Natural killer cell (primary cell): ENCODE results near the gene ILDR2. TPM values are rescaled to one million over a fixed set of nuclear protein-coding genes. Genes with fewer than 3 reads are reported as not detected.

ENCODE experiments used
- ATAC-seq, 3 donors: fragments of 150-1000 bp in 2 of 3; fragments of 200-7000 bp in 1 of 3; cut with Tn5 transposase; 1 replicate in 1 of 3; 2 replicates in 2 of 3; pipeline ENCODE4 v1.10.0; 2021; ENCODE audit warnings: mild to moderate bottlenecking in 2 of 3, moderate library complexity in 2 of 3
- DNase-seq, 2 donors: peaks; one replicate each; pipeline versions ENCODE4 v3.0.0 to v3.0.0-alpha.2; 2013 to 2021; ENCODE audit warnings: mixed read lengths in 1 of 2
- H3K27ac ChIP-seq: one replicate; pipeline ENCODE4 v1.5.1; 2013; ENCODE audit warnings: mild to moderate bottlenecking, low read length
- H3K27me3 ChIP-seq: one replicate; pipeline ENCODE4 v1.6.1; 2013; ENCODE audit warnings: low read length; ENCODE audit not compliant: control insufficient read depth, insufficient read depth
- H3K36me3 ChIP-seq: one replicate; pipeline ENCODE4 v1.6.1; 2013; ENCODE audit warnings: low read length; ENCODE audit not compliant: control insufficient read depth, insufficient read depth
- H3K4me1 ChIP-seq: one replicate; pipeline ENCODE4 v1.6.1; 2013; ENCODE audit warnings: low read length; ENCODE audit not compliant: control insufficient read depth, insufficient read depth
- H3K4me3 ChIP-seq: one replicate; pipeline ENCODE4 v1.5.1; 2013; ENCODE audit warnings: low read length
- H3K9me3 ChIP-seq: one replicate; pipeline ENCODE4 v1.6.1; 2013; ENCODE audit warnings: low read length; ENCODE audit not compliant: control insufficient read depth, insufficient read depth
- H3K27ac Mint-ChIP-seq, 2 donors: one replicate each; pipeline ENCODE4 v1.8.0; 2022; ENCODE audit warnings: mild to moderate bottlenecking in 2 of 2, mixed read lengths in 2 of 2, moderate library complexity in 1 of 2
- H3K27me3 Mint-ChIP-seq, 2 donors: one replicate each; pipeline ENCODE4 v1.8.0; 2022; ENCODE audit warnings: low read depth in 2 of 2, mixed read lengths in 2 of 2
- H3K36me3 Mint-ChIP-seq: one replicate; pipeline ENCODE4 v1.8.0; 2022; ENCODE audit warnings: mixed read lengths
- H3K4me1 Mint-ChIP-seq, 2 donors: one replicate each; pipeline ENCODE4 v1.8.0; 2022; ENCODE audit warnings: mixed read lengths in 2 of 2
- H3K4me3 Mint-ChIP-seq: one replicate; pipeline ENCODE4 v1.8.0; 2022; ENCODE audit warnings: mild to moderate bottlenecking, moderate library complexity, mixed read lengths
- H3K9me3 Mint-ChIP-seq, 2 donors: one replicate each; pipeline ENCODE4 v1.8.0; 2022; ENCODE audit warnings: mixed read lengths in 2 of 2
- WGBS: methylation state at CpG from one replicate; pipeline ENCODE4 v1.1.7; 2013; ENCODE audit warnings: missing lambda C conversion rate; ENCODE audit not compliant: insufficient coverage; 5-methylcytosine and 5-hydroxymethylcytosine counted together
- intact Hi-C: fragments of 100-400 bp; cut with micrococcal nuclease; formaldehyde crosslinking; loops from one replicate; pipeline ENCODE4 v1.14.2; 2022
- total RNA-seq, 4 donors: library from RNA; stranded (reverse); fragments of 120-200 nt in 1 of 4; gene quantifications; one replicate each; pipeline versions ENCODE4 v1.2.3 to v1.2.4, GENCODE V29; 2013 to 2022
- TF ChIP-seq, protein P1 (sequence below): fragments of 200-600 bp; IDR thresholded peaks from one replicate; pipeline ENCODE4 v1.8.0; 2022; ENCODE audit warnings: antibody characterized with exemption

Gene ILDR2
- total RNA-seq, 3 donors from 2014 or later (not counting 1 experiment from before 2014, with no cell fraction given) = 2.4 to 4.3 (median 2.8) TPM

DNA sequence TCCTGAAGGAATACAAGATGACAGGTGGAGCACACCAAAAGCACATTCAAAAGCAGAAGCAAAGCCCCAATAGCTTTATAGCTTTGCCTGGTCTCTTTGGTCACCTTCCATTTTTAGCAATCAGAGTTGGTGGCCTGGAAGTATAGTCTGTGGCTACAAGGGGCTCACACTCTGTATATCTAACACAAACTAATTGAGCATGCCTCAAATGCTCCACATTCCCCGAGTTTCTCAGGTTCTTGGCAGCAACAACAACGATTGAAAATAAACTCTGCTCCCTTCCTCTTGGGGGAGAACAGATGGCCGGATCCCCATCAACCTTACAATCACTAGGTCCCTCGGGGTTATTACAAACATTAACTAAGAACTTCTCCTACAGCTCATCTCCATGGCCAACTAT is 74.4 kb downstream of the ILDR2 start:
- Histone ChIP-seq H3K4me1 (no peaks in the 10 kb centered on the region), H3K27ac (no peak overlapping the region), H3K36me3 (no peaks in the 10 kb centered on the region), H3K27me3 (no peaks in the 10 kb centered on the region), H3K4me3 (no peak overlapping the region), H3K9me3 (peaks cover 4% of the 10 kb centered on the region)
- DNase-seq (no peak), ATAC-seq (no peak)
- intact Hi-C loops = loop anchor here (10.0 kb wide), 1 partner anchor 654 kb away; the partner anchor contains the start of gene CREG1
- H3K36me3 Mint-ChIP-seq = no peaks in the 10 kb centered on the region
- peaks cover 4 to 11% of the 10 kb centered on the region in 2 donors for H3K27me3 Mint-ChIP-seq
- TF ChIP-seq, protein P1, sequence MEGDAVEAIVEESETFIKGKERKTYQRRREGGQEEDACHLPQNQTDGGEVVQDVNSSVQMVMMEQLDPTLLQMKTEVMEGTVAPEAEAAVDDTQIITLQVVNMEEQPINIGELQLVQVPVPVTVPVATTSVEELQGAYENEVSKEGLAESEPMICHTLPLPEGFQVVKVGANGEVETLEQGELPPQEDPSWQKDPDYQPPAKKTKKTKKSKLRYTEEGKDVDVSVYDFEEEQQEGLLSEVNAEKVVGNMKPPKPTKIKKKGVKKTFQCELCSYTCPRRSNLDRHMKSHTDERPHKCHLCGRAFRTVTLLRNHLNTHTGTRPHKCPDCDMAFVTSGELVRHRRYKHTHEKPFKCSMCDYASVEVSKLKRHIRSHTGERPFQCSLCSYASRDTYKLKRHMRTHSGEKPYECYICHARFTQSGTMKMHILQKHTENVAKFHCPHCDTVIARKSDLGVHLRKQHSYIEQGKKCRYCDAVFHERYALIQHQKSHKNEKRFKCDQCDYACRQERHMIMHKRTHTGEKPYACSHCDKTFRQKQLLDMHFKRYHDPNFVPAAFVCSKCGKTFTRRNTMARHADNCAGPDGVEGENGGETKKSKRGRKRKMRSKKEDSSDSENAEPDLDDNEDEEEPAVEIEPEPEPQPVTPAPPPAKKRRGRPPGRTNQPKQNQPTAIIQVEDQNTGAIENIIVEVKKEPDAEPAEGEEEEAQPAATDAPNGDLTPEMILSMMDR = no peak
- no peak overlapping the region for H3K27ac Mint-ChIP-seq
- H3K4me1 Mint-ChIP-seq = peaks cover 2 to 5% of the 10 kb centered on the region in 2 donors
- no peaks in the 10 kb centered on the region for H3K9me3 Mint-ChIP-seq
- no peak overlapping the region for H3K4me3 Mint-ChIP-seq
- 66% methylated on average over 4 of the region's 4 CpGs for WGBS

DNA sequence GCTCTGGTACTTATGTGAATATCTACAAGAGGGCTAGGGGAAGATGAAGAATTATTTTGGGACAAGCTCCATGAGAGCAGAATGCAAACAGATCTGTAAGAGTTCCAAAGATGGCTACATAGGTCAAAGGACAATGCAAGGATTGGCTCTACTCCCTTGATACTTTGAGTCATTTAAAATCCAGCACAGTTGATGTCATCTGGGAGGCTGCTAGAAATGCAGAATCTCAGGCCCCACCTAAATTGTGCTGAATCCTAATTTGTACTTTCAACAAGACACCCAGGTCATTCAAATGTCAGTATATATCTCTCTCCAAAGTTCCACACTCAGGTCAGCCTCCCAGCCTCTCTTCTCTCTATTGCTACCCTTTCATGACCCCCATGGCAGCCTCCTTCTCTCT is 75.6 kb downstream of the ILDR2 start:
- Histone ChIP-seq H3K27me3 (no peaks in the 10 kb centered on the region), H3K36me3 (no peaks in the 10 kb centered on the region), H3K27ac (no peak overlapping the region), H3K4me1 (no peaks in the 10 kb centered on the region), H3K4me3 (no peak overlapping the region), H3K9me3 (peaks cover 4% of the 10 kb centered on the region)
- no peak for DNase-seq
- intact Hi-C loops = loop anchor here (10.0 kb wide), 1 partner anchor 655 kb away; the partner anchor contains the start of gene CREG1
- H3K4me1 Mint-ChIP-seq = no peaks in the 10 kb centered on the region
- peaks cover 13 to 14% of the 10 kb centered on the region in 2 donors for H3K27me3 Mint-ChIP-seq
- H3K9me3 Mint-ChIP-seq = no peaks in the 10 kb centered on the region
- TF ChIP-seq, protein P1 = no peak
- H3K36me3 Mint-ChIP-seq = no peaks in the 10 kb centered on the region
- no peak for ATAC-seq
- H3K4me3 Mint-ChIP-seq = no peak overlapping the region
- no peak overlapping the region for H3K27ac Mint-ChIP-seq

DNA sequence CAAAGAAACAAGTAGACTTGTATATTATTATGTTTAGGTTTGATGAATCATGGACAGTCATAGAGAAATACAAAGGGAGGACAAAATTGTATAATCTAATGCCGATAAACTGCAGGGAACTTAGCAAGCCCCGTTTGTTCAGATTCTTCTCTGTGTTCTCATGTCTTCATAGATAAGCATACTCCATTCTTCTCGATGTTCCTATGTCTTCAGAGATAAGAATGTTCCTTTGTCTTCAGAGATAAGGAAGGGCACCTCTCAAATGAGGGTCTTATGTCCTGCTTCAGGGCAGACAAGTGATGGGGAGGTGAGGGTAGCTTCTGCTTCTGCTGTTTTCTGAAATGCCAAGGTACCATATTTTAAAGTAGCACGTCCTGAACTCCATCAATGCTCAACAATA is 79.6 kb downstream of the ILDR2 start:
- Histone ChIP-seq H3K36me3 (no peaks in the 10 kb centered on the region), H3K27me3 (no peaks in the 10 kb centered on the region), H3K4me1 (no peaks in the 10 kb centered on the region), H3K9me3 (peaks cover 4% of the 10 kb centered on the region), H3K27ac (no peak overlapping the region), H3K4me3 (no peak overlapping the region)
- H3K4me3 Mint-ChIP-seq = no peak overlapping the region
- 83% methylated on average over 3 of the region's 4 CpGs for WGBS
- no peaks in the 10 kb centered on the region for H3K9me3 Mint-ChIP-seq
- H3K27me3 Mint-ChIP-seq = peaks cover 22 to 40% of the 10 kb centered on the region in 2 donors
- no peaks in the 10 kb centered on the region for H3K36me3 Mint-ChIP-seq
- ATAC-seq = no peak
- intact Hi-C loops = no loop called here
- TF ChIP-seq, protein P1 = no peak
- DNase-seq = no peak
- no peak overlapping the region for H3K27ac Mint-ChIP-seq
- H3K4me1 Mint-ChIP-seq = no peaks in the 10 kb centered on the region

DNA sequence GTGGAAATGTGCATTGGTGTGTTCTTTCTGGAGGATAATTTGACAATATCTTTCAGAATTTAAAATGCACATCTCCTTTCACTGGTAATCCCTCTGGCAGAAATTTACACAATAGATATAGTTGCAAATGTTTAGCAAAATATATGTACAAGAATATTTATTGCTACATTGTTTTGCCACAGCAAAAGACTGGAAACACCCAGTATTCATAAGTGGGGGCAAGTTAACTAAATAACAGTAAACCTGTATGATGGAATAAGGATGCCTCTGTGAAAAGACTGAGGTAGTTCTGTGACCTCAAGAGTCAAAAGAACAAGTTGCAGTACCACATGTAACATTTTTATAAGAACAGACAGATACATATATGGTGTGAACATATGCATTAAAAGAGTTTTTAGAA is 85.6 kb downstream of the ILDR2 start:
- Histone ChIP-seq H3K4me3 (no peak overlapping the region), H3K27ac (no peak overlapping the region), H3K27me3 (no peaks in the 10 kb centered on the region), H3K36me3 (no peaks in the 10 kb centered on the region), H3K4me1 (peaks cover 5% of the 10 kb centered on the region), H3K9me3 (no peaks in the 10 kb centered on the region)
- no peaks in the 10 kb centered on the region for H3K9me3 Mint-ChIP-seq
- H3K36me3 Mint-ChIP-seq = no peaks in the 10 kb centered on the region
- ATAC-seq (no peak), DNase-seq (no peak)
- H3K4me3 Mint-ChIP-seq = no peak overlapping the region
- TF ChIP-seq, protein P1 = no peak
- H3K27ac Mint-ChIP-seq = no peak overlapping the region
- H3K4me1 Mint-ChIP-seq = peaks cover 11 to 12% of the 10 kb centered on the region in 2 donors
- intact Hi-C loops = no loop called here
- H3K27me3 Mint-ChIP-seq = peaks cover 13 to 28% of the 10 kb centered on the region in 2 donors
